ENCODE measurements around the gene PRPF6. TPM values are rescaled to one million over a fixed set of nuclear protein-coding genes. Genes with fewer than 3 reads are reported as not detected.
A peak's percentile ranks its signal among the peaks of the same experiment; 100 is the strongest.

PRPF6 gene
- total and polyA plus RNA-seq, 2 of the 13 experiments (the other 11 are each of a cell fraction or from before 2014, with no cell fraction given) = 63.7 to 101 TPM

DNA sequence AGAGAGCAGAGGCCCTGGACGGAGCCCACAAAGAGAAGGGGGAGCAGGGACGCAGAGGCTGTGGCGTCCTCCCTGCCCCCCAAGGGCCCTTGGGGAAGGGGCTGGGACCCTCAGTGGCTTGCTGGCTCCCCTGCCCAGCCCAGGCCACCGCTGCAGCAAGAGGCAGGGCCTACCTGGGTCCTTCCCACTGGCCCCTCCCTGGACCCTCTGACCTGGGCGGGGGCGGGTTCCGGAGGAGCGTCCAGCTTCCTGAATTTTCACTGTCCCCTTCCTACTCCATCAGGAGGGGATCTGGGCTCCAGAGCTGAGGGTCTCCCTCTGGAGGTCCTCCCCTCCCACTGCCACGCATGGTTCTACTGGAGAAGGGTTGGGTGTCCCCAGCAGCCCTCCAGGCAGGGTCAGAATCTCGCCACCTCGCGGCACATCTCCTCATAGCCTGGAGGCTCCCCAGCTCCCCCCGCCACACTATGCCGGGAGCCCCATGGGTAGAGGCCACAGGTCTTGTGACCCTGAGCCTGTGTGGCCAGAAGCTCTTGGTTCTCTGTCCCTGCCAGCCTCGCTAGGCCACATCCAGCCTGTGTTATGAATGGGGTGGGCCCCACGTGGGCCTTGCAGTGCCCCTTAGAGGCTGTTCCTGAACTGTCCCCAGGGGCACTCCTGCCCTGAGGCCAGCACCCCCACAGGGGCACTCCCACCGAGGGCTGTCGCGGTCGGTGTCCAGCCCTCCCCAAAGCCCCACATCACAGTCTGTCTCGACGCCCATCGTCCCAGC lies 69.5 kb downstream of the PRPF6 start (continued):
- TF ChIP-seq ZNF34 (CRISPR knock-in tag; IDR thresholded peaks at IDR 0.05; ENCODE audit: borderline replicate concordance) (no peak), ZNF629 (CRISPR knock-in tag; conservative IDR thresholded peaks at IDR 0.05) (peak; percentile 46; the same call in 1 of the 2 replicates), FOXM1 (CRISPR knock-in tag; IDR thresholded peaks at IDR 0.05) (no peak; the same call in 1 of the 2 replicates), ZNF546 (CRISPR knock-in tag; conservative IDR thresholded peaks at IDR 0.05) (0 out of 2 replicates have a peak, but pooled peaks have one; percentile 4), ZNF570 (CRISPR knock-in tag; IDR thresholded peaks at IDR 0.05; ENCODE audit: borderline replicate concordance) (no peak), POLR2AphosphoS2 (IDR thresholded peaks at IDR 0.05; ENCODE audit: low read depth, low read length) (no peak), REPIN1 (CRISPR knock-in tag; IDR thresholded peaks at IDR 0.05; ENCODE audit: borderline replicate concordance, low read depth) (peak; percentile 94), RAD51 (IDR thresholded peaks at IDR 0.05; ENCODE audit: borderline replicate concordance) (no peak), ZNF567 (CRISPR knock-in tag; IDR thresholded peaks at IDR 0.05; ENCODE audit: borderline replicate concordance) (peak; percentile 64; the same call in 1 of the 2 replicates), GABPA (IDR thresholded peaks at IDR 0.05; ENCODE audit: low read depth, low read length) (no peak), GABPA (CRISPR knock-in tag; IDR thresholded peaks at IDR 0.05; ENCODE audit: low read depth) (peak; percentile 67), SMAD9 (CRISPR knock-in tag; IDR thresholded peaks at IDR 0.05) (no peak; the same call in 1 of the 2 replicates), ZNF354B (CRISPR knock-in tag; IDR thresholded peaks at IDR 0.05) (peak; percentile 97; the same call in 1 of the 2 replicates), ZSCAN31 (CRISPR knock-in tag; IDR thresholded peaks at IDR 0.05; ENCODE audit: low read depth) (no peak), ZFP90 (CRISPR knock-in tag; IDR thresholded peaks at IDR 0.05; ENCODE audit: borderline replicate concordance) (peak; percentile 52), MAZ (IDR thresholded peaks at IDR 0.05; ENCODE audit: borderline replicate concordance, low read depth, low read length) (no peak), MAZ (CRISPR knock-in tag; IDR thresholded peaks at IDR 0.05; ENCODE audit: low read depth) (peak; percentile 84), CEBPG (CRISPR knock-in tag; IDR thresholded peaks at IDR 0.05) (no peak; the same call in 1 of the 2 replicates), STAG1 (CRISPR knock-in tag; IDR thresholded peaks at IDR 0.05) (peak; percentile 45; the same call in 1 of the 2 replicates), ZNF430 (CRISPR knock-in tag; IDR thresholded peaks at IDR 0.05) (no peak), ZNF879 (CRISPR knock-in tag; IDR thresholded peaks at IDR 0.05) (no peak), ZNF33A (CRISPR knock-in tag; IDR thresholded peaks at IDR 0.05; ENCODE audit: borderline replicate concordance) (no peak), TRIM24 (CRISPR knock-in tag; IDR thresholded peaks at IDR 0.05) (no peak), RORA (CRISPR knock-in tag; IDR thresholded peaks at IDR 0.05) (no peak), TBX3 (IDR thresholded peaks at IDR 0.05; ENCODE audit: borderline replicate concordance) (no peak), ZNF101 (CRISPR knock-in tag; IDR thresholded peaks at IDR 0.05; ENCODE audit: borderline replicate concordance, low read depth) (no peak), EHMT2 (IDR thresholded peaks at IDR 0.05; ENCODE audit: borderline replicate concordance, low read depth, low read length) (no peak), ZNF431 (CRISPR knock-in tag; IDR thresholded peaks at IDR 0.05; ENCODE audit: borderline replicate concordance, low read depth) (no peak), KAT2B (IDR thresholded peaks at IDR 0.05; ENCODE audit: borderline replicate concordance, low read depth, low read length) (no peak)
- TF ChIP-seq, protein P1, sequence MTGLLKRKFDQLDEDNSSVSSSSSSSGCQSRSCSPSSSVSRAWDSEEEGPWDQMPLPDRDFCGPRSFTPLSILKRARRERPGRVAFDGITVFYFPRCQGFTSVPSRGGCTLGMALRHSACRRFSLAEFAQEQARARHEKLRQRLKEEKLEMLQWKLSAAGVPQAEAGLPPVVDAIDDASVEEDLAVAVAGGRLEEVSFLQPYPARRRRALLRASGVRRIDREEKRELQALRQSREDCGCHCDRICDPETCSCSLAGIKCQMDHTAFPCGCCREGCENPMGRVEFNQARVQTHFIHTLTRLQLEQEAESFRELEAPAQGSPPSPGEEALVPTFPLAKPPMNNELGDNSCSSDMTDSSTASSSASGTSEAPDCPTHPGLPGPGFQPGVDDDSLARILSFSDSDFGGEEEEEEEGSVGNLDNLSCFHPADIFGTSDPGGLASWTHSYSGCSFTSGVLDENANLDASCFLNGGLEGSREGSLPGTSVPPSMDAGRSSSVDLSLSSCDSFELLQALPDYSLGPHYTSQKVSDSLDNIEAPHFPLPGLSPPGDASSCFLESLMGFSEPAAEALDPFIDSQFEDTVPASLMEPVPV (CRISPR knock-in tag; IDR thresholded peaks at IDR 0.05) = peak; percentile 90; the same call in 1 of the 2 replicates
- TF ChIP-seq, protein P2, sequence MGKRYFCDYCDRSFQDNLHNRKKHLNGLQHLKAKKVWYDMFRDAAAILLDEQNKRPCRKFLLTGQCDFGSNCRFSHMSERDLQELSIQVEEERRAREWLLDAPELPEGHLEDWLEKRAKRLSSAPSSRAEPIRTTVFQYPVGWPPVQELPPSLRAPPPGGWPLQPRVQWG (CRISPR knock-in tag; IDR thresholded peaks at IDR 0.05; ENCODE audit: borderline replicate concordance, low read depth) = no peak

Data from HepG2 (cell line).